GM12878 (cell line): ENCODE data around the gene RAB23. TPM values are rescaled to one million over a fixed set of nuclear protein-coding genes. Genes with fewer than 3 reads are reported as not detected.

Experiments
- BMI1 ChIP-seq: fragments of 450-650 bp; IDR thresholded peaks from 2 replicates; pipeline ENCODE4 v1.6.1; 2016; ENCODE audit warnings: mild to moderate bottlenecking, moderate library complexity, borderline replicate concordance
- CBFB ChIP-seq: IDR thresholded peaks from 2 replicates; pipeline ENCODE4 v1.6.1; 2016; ENCODE audit warnings: antibody characterized with exemption, low read depth
- CHD1 ChIP-seq: IDR thresholded peaks from 2 replicates; pipeline ENCODE4 v1.6.1; 2012; ENCODE audit warnings: low read depth, low read length, improper control_type of control experiment
- CHD2 ChIP-seq: IDR thresholded peaks from 2 replicates; pipeline ENCODE4 v1.6.1; 2011; ENCODE audit warnings: low read depth, low read length, improper control_type of control experiment, borderline replicate concordance
- HCFC1 ChIP-seq: fragments of 150-350 bp; IDR thresholded peaks from 2 replicates; pipeline ENCODE4 v1.6.1; 2014; ENCODE audit warnings: low read length
- IRF4 ChIP-seq: IDR thresholded peaks from 2 replicates; pipeline ENCODE4 v1.6.1; 2011; ENCODE audit warnings: low read depth, low read length
- JUNB ChIP-seq: IDR thresholded peaks from 2 replicates; pipeline ENCODE4 v1.6.1; 2016; ENCODE audit warnings: antibody characterized with exemption, mild to moderate bottlenecking
- KAT2A ChIP-seq: conservative IDR thresholded peaks from 2 replicates; pipeline ENCODE4 v1.6.1; 2011; ENCODE audit warnings: low read depth, low read length; ENCODE audit not compliant: control insufficient read depth
- LARP7 ChIP-seq: fragments of 450-650 bp; IDR thresholded peaks from 2 replicates; pipeline ENCODE4 v1.6.1; 2017; ENCODE audit warnings: mild to moderate bottlenecking
- MAX ChIP-seq: IDR thresholded peaks from 2 replicates; pipeline ENCODE4 v1.6.1; 2012; ENCODE audit warnings: low read depth, low read length, improper control_type of control experiment
- NFYA ChIP-seq: IDR thresholded peaks from 2 replicates; pipeline ENCODE4 v1.6.1; 2011; ENCODE audit warnings: low read depth, mild to moderate bottlenecking, low read length, improper control_type of control experiment, borderline replicate concordance
- NR2F1 ChIP-seq: fragments of 450-650 bp; conservative IDR thresholded peaks from 2 replicates; pipeline ENCODE4 v1.6.1; 2017; ENCODE audit warnings: mild to moderate bottlenecking
- PBX3 ChIP-seq: IDR thresholded peaks from 2 replicates; pipeline ENCODE4 v1.6.1; 2011; ENCODE audit warnings: mild to moderate bottlenecking, low read depth, low read length, moderate library complexity; ENCODE audit not compliant: insufficient replicate concordance
- RELA ChIP-seq: fragments of 450-650 bp; IDR thresholded peaks from 2 replicates; pipeline ENCODE4 v1.8.0; 2014; ENCODE audit warnings: borderline replicate concordance; ENCODE audit not compliant: partially characterized antibody
- SP1 ChIP-seq: IDR thresholded peaks from one replicate; pipeline ENCODE4 v1.6.1; 2011; ENCODE audit warnings: low read depth, low read length
- SPI1 ChIP-seq: IDR thresholded peaks from 2 replicates; pipeline ENCODE4 v1.6.1; 2011; ENCODE audit warnings: low read depth, mild to moderate bottlenecking, low read length, moderate library complexity, borderline replicate concordance; ENCODE audit not compliant: insufficient read depth
- SUPT20H ChIP-seq: IDR thresholded peaks from 2 replicates; pipeline ENCODE4 v1.6.1; 2011; ENCODE audit warnings: low read depth, mild to moderate bottlenecking, low read length, moderate library complexity, borderline replicate concordance; ENCODE audit not compliant: control insufficient read depth
- TARDBP ChIP-seq: IDR thresholded peaks from 2 replicates; pipeline ENCODE4 v1.6.1; 2016; ENCODE audit warnings: borderline replicate concordance
- TCF12 ChIP-seq: IDR thresholded peaks from 2 replicates; pipeline ENCODE4 v1.6.1; 2011; ENCODE audit warnings: low read depth, mild to moderate bottlenecking, low read length
- TCF7 ChIP-seq: IDR thresholded peaks from 2 replicates; pipeline ENCODE4 v1.6.1; 2014; ENCODE audit warnings: antibody characterized with exemption, borderline replicate concordance
- ZNF622 ChIP-seq: fragments of 450-650 bp; IDR thresholded peaks from 2 replicates; pipeline ENCODE4 v1.6.1; 2017; ENCODE audit warnings: mild to moderate bottlenecking, inconsistent platforms
- ZNF687 ChIP-seq: fragments of 450-650 bp; IDR thresholded peaks from 2 replicates; pipeline ENCODE4 v1.6.1; 2017; ENCODE audit warnings: mild to moderate bottlenecking, moderate library complexity
- polyA plus RNA-seq, 11 experiments: library from polyadenylated mRNA; depleted of rRNA in 4 of 11; unstranded in 6 of 11; stranded (reverse) in 5 of 11; fragments of >200 nt; fragmentation: Nextera tagmentation in 4 of 11; fragmentation: Illumina TruSeq in 1 of 11; extraction: Ambion mirVana in 4 of 11; extraction: Trizol in 1 of 11; gene quantifications; 1 replicate in 1 of 11; 2 replicates in 10 of 11; pipeline versions ENCODE4 v1.2.1 to v1.2.3, GENCODE V29; 2011 to 2016; ENCODE audit warnings: inconsistent platforms in 2 of 11, missing spikeins in 2 of 11, low read depth in 1 of 11
- total RNA-seq, 4 experiments: library from RNA; depleted of rRNA in 3 of 4; stranded (reverse); fragments of >200 nt in 3 of 4; fragmentation: Illumina TruSeq in 1 of 4; extraction: Trizol in 1 of 4; gene quantifications; 2 replicates each; pipeline versions ENCODE4 v1.2.1 to v1.2.3, GENCODE V29; 2013 to 2021
- TF ChIP-seq, protein P1 (sequence below): fragments of 450-650 bp; IDR thresholded peaks from 2 replicates; pipeline ENCODE4 v1.6.1; 2017; ENCODE audit warnings: borderline replicate concordance
- TF ChIP-seq, protein P2 (sequence below): IDR thresholded peaks from 2 replicates; pipeline ENCODE4 v1.6.1; 2011; ENCODE audit warnings: low read depth, low read length, improper control_type of control experiment, borderline replicate concordance

RAB23 gene
- total and polyA plus RNA-seq, 10 of the 15 experiments (the other 5 are each of a cell fraction or from before 2014, with no cell fraction given), result 0.80 to 6.0 (median 3.1) TPM

DNA sequence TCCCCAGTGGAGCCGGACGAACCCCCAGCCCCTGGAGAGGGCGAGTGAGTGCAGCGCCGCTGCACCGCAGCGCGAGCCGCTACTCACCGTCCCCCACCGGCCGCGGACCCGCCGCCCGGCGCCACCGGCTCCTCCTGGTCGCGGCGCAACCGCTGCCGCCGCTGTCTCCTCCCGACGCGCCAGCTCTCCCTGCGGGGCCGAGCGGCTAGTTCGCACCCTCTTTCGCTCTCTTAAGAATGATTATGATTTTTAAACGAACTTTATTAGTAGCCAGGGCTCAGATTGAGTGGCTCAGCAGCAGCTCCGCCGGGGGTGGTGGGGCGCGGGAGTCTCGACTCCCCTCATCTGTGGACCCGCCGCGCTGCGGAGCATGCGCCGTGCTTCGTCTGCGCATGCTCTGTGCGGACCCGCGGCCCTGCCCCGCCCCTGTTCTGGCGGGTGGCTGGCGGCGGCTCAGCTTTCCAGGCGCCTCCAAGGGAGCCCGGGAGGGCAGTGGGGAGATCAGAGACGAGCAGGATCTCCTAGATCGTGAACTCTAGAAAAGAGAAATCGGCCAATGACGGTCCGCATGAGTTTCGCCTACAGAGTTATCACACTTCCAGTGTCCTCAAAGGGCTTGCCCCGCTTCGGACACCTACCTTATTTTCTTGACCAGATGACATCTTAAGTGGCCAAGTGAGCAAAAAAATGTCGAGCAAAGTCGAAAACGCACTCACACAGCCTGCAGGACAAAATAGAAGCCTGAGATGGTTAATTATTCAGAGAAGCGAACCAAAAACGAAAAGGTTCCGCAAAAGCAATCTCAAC, at the start of gene RAB23 (continued):
- TF ChIP-seq ZNF687, result peak; percentile 9; the same call in 1 of the 2 replicates
- TF ChIP-seq KAT2A, result no peak
- TF ChIP-seq SUPT20H, result no peak
- no peak for TF ChIP-seq TCF12
- no peak for TF ChIP-seq CHD2
- no peak for TF ChIP-seq NFYA
- TF ChIP-seq, protein P1, sequence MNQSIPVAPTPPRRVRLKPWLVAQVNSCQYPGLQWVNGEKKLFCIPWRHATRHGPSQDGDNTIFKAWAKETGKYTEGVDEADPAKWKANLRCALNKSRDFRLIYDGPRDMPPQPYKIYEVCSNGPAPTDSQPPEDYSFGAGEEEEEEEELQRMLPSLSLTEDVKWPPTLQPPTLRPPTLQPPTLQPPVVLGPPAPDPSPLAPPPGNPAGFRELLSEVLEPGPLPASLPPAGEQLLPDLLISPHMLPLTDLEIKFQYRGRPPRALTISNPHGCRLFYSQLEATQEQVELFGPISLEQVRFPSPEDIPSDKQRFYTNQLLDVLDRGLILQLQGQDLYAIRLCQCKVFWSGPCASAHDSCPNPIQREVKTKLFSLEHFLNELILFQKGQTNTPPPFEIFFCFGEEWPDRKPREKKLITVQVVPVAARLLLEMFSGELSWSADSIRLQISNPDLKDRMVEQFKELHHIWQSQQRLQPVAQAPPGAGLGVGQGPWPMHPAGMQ, result no peak
- peak; percentile 61; the same call in 1 of the 2 replicates for TF ChIP-seq LARP7
- no peak for TF ChIP-seq PBX3
- TF ChIP-seq IRF4, result no peak
- TF ChIP-seq CBFB, result 0 out of 2 replicates have a peak, but pooled peaks have one; percentile 18
- no peak for TF ChIP-seq BMI1
- no peak for TF ChIP-seq TARDBP
- no peak for TF ChIP-seq SP1
- 0 out of 2 replicates have a peak, but pooled peaks have one; percentile 8 for TF ChIP-seq HCFC1
- 0 out of 2 replicates have a peak, but pooled peaks have one; percentile 17 for TF ChIP-seq TCF7
- no peak for TF ChIP-seq JUNB
- TF ChIP-seq CHD1, result no peak
- TF ChIP-seq SPI1, result no peak
- peak; percentile 50; the same call in 1 of the 2 replicates for TF ChIP-seq MAX
- TF ChIP-seq, protein P2, sequence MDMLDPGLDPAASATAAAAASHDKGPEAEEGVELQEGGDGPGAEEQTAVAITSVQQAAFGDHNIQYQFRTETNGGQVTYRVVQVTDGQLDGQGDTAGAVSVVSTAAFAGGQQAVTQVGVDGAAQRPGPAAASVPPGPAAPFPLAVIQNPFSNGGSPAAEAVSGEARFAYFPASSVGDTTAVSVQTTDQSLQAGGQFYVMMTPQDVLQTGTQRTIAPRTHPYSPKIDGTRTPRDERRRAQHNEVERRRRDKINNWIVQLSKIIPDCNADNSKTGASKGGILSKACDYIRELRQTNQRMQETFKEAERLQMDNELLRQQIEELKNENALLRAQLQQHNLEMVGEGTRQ, result no peak
- TF ChIP-seq NR2F1, result no peak
- TF ChIP-seq ZNF622, result no peak
- peak; percentile 31 for TF ChIP-seq RELA
